ENCODE measurements around the gene MUC6. TPM values are rescaled to one million over a fixed set of nuclear protein-coding genes. Genes with fewer than 3 reads are reported as not detected.

Gene MUC6
- total RNA-seq, 4 donors from 2014 or later, result 0.19 TPM; not detected in 3

DNA sequence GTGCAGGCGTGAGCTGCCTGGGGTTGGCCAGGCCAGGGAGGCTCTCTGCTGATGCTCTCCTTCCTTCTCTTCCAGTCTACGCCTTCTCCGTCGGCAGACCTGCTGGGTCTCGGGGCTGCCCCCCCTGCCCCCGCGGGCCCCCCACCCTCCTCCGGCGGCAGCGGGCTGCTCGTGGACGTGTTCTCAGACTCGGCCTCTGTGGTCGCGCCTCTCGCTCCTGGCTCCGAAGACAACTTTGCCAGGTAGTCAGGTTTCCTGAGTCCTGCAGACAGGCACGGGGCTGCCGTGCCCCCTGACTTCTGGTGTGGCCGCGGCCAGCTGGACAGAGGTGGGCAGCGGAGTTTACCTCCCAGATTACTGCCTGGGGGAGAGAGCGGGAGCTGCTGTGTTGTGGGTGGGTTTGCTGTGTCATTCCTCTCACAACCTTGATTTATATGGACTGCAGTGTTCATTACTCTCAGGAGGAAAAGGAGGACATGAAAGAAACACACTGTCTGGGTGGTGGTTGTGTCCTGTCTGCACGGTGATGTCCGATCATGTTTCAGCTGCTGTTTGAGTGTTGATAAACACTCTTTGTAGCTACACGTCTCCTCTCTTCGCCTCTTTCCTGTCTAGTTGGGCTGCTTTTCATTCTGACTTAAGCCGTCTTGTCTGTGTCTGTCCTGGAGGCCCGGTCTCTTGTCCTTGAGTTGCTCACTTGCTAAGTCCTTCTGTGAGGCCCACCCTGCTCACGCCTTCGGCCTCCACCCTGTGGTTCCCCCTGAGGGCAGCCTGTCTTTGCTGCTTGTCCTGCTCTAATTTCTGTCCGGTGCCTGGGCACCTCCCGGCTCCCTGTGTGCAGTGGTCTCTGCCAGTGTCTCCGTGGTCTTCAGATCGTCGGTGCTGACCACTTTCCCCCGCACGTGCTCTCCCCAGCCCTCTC lies 35.9 kb downstream of the MUC6 start:
- Histone ChIP-seq H3K27ac (no peak overlapping the region), H3K4me3 (no peak overlapping the region), H3K36me3 (peaks cover 16 to 93% (median 23%) of the 10 kb centered on the region in 3 donors), H3K27me3 (no peaks in the 10 kb centered on the region), H3K9me3 (no peaks in the 10 kb centered on the region), H3K4me1 (no peaks in the 10 kb centered on the region)
- TF ChIP-seq, protein P1, sequence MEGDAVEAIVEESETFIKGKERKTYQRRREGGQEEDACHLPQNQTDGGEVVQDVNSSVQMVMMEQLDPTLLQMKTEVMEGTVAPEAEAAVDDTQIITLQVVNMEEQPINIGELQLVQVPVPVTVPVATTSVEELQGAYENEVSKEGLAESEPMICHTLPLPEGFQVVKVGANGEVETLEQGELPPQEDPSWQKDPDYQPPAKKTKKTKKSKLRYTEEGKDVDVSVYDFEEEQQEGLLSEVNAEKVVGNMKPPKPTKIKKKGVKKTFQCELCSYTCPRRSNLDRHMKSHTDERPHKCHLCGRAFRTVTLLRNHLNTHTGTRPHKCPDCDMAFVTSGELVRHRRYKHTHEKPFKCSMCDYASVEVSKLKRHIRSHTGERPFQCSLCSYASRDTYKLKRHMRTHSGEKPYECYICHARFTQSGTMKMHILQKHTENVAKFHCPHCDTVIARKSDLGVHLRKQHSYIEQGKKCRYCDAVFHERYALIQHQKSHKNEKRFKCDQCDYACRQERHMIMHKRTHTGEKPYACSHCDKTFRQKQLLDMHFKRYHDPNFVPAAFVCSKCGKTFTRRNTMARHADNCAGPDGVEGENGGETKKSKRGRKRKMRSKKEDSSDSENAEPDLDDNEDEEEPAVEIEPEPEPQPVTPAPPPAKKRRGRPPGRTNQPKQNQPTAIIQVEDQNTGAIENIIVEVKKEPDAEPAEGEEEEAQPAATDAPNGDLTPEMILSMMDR (IDR thresholded peaks at IDR 0.05), result no peak
- no peak for TF ChIP-seq POLR2A (IDR thresholded peaks at IDR 0.05)
- WGBS, 2 donors, result 86 to 88% methylated on average over 19 to 24 of the region's 38 CpGs
- DNase-seq, result no peak
- intact Hi-C loops (cut with DNase I), result no loop called here

DNA sequence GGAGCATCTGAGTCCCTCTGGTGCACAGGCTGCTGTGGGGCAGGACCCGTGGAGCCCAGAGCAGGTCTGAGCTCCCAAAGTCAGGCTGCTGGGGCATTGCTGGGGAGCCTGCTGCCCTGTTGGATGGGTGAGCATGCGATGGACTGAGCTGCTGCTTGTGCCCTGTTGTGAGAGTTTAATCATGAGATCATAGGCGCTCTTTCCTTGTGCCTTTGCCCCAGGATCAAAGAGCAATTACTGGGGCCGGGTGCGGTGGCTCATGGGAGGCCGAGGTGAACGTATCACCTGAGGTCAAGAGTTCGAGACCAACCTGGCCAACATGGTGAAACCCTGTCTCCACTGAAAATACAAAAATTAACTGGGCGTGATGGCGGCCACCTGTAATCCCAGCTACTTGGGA lies 37.5 kb downstream of the MUC6 start:
- H3K36me3 ChIP-seq, result peaks cover 21 to 91% (median 37%) of the 10 kb centered on the region in 3 donors
- intact Hi-C loops (cut with DNase I), result no loop called here
- no peaks in the 10 kb centered on the region for H3K9me3 ChIP-seq
- no peak for DNase-seq
- no peak overlapping the region for H3K27ac ChIP-seq
- no peaks in the 10 kb centered on the region for H3K27me3 ChIP-seq
- no peaks in the 10 kb centered on the region for H3K4me1 ChIP-seq
- H3K4me3 ChIP-seq, result no peak overlapping the region
- TF ChIP-seq POLR2A (IDR thresholded peaks at IDR 0.05), result no peak
- TF ChIP-seq, protein P1 (IDR thresholded peaks at IDR 0.05), result no peak
- WGBS, 2 donors, result 92 to 100% methylated on average over 3 to 4 of the region's 10 CpGs

DNA sequence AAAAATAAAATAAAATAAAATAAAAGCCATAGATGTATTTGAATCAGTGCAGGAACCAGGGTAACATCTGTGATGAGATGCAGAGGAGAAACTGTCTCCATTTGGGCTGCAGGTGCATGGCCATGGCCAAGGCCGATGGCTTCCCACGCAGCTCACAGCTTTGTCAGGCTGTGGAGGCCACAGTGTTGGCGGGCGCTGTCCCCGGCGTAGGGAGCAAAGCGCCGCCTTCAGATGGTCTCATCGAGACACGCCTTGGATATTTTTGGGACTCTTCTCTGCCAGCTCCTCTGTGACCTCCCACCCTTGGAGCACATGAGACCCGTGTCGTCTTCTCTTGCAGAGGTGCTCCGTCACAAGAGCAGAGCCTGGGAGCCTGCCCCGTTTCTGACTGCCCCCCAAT lies 38.6 kb downstream of the MUC6 start:
- Histone ChIP-seq H3K4me1 (peaks cover 0 to 3% (median under 1%) of the 10 kb centered on the region in 3 donors), H3K27ac (no peak overlapping the region), H3K36me3 (peaks cover 32 to 91% (median 46%) of the 10 kb centered on the region in 3 donors), H3K4me3 (no peak overlapping the region), H3K9me3 (no peaks in the 10 kb centered on the region), H3K27me3 (no peaks in the 10 kb centered on the region)
- TF ChIP-seq, protein P1 (IDR thresholded peaks at IDR 0.05), result no peak
- no peak for TF ChIP-seq POLR2A (IDR thresholded peaks at IDR 0.05)
- intact Hi-C loops (cut with DNase I), result no loop called here
- DNase-seq, result no peak
- WGBS, 2 donors, result 90 to 92% methylated on average over 14 of the region's 14 CpGs

DNA sequence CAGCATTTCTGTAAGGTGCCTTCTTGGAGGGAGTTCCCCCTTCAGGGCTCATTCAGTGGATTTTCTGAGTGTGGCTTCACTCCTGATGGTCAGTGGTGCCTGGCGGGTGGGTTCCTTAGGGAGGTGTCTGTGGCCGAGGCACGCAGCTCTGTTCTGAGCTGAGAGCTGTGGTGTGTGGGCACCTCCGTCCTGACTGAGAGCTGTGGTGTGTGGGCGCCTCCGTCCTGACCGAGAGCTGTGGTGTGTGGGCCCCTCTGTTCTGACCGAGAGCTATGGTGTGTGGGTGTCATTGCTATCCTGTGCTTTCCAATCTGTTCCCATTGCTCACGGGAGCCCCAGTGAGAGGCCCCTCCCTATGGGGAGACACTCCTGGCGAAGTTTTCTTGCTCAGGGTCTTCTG lies 39.8 kb downstream of the MUC6 start:
- no peak for DNase-seq
- Histone ChIP-seq H3K4me3 (no peak overlapping the region), H3K9me3 (no peaks in the 10 kb centered on the region), H3K4me1 (peaks cover 0 to 16% (median 3%) of the 10 kb centered on the region in 3 donors), H3K27me3 (no peaks in the 10 kb centered on the region), H3K27ac (no peak overlapping the region), H3K36me3 (peaks cover 39 to 91% (median 41%) of the 10 kb centered on the region in 3 donors)
- 87% methylated on average over 9 of the region's 10 CpGs; no CpG with 5 or more reads in 1 of the 2 donors for WGBS, 2 donors
- intact Hi-C loops (cut with DNase I), result no loop called here
- no peak for TF ChIP-seq POLR2A (IDR thresholded peaks at IDR 0.05)
- TF ChIP-seq, protein P1 (IDR thresholded peaks at IDR 0.05), result no peak

DNA sequence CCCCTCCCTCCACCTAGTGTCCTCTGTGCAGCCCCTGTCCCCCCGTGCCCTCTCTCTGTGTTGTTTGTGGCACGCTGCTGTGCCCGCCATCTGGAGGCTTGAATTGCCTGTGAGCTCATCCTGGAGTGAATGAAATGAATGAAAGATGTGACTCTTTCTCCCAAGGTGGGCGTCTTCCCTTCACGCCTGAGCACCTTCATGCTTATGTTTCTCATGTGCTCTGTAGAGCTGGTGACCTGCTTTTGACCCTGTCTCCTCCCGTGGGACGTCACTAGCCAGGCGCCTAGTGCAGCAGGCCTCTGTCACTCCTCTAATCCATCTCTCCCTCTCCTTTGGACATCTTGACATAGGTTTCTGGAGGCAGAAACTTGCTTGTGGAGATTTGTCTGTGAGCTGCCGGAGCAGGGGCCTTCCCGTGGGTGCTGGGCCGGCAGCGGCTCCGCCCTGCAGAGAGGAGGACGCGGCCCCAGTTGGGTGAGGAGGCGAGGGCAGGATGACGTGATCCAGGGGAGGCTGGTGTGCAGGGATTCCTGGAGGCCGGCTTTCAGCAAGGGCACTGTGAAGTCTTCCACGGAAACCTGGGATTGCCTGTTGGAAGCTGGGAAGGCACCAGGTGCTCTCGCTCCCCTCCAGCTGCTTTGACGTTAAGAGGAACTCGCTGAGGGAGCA lies 40.6 kb downstream of the MUC6 start:
- intact Hi-C loops (cut with DNase I), result no loop called here
- H3K4me1 ChIP-seq, result peaks cover 0 to 16% (median 3%) of the 10 kb centered on the region in 3 donors
- 68 to 88% methylated on average over 9 to 11 of the region's 22 CpGs for WGBS, 2 donors
- peaks cover 37 to 91% (median 38%) of the 10 kb centered on the region in 3 donors for H3K36me3 ChIP-seq
- no peaks in the 10 kb centered on the region for H3K27me3 ChIP-seq
- H3K4me3 ChIP-seq, result no peak overlapping the region
- no peaks in the 10 kb centered on the region for H3K9me3 ChIP-seq
- H3K27ac ChIP-seq, result no peak overlapping the region
- TF ChIP-seq POLR2A (IDR thresholded peaks at IDR 0.05), result no peak
- TF ChIP-seq, protein P1 (IDR thresholded peaks at IDR 0.05), result no peak
- no peak for DNase-seq
